Mesothelial cell of epicardium (in vitro differentiated cells): ENCODE data around the gene FABP1. TPM values are rescaled to one million over a fixed set of nuclear protein-coding genes. Genes with fewer than 3 reads are reported as not detected.

Experiments used
- DNase-seq, 2 experiments: peaks; one replicate each; pipeline ENCODE4 v3.0.0; 2021; ENCODE audit warnings: low spot score in 2 of 2; ENCODE audit not compliant: unreplicated experiment in 2 of 2
- H3K27ac Mint-ChIP-seq: 2 replicates; pipeline ENCODE4 v1.8.0; 2021; ENCODE audit warnings: mixed read lengths
- H3K27me3 Mint-ChIP-seq: 2 replicates; pipeline ENCODE4 v1.8.0; 2021; ENCODE audit warnings: low read depth, mixed read lengths
- H3K36me3 Mint-ChIP-seq: 2 replicates; pipeline ENCODE4 v1.8.0; 2021; ENCODE audit warnings: mixed read lengths
- H3K4me1 Mint-ChIP-seq: 2 replicates; pipeline ENCODE4 v1.8.0; 2021; ENCODE audit warnings: mixed read lengths
- H3K4me3 Mint-ChIP-seq: 2 replicates; pipeline ENCODE4 v1.8.0; 2021; ENCODE audit warnings: mild to moderate bottlenecking, moderate library complexity, mixed read lengths
- H3K9me3 Mint-ChIP-seq: 2 replicates; pipeline ENCODE4 v1.8.0; 2021; ENCODE audit warnings: mixed read lengths
- CTCF ChIP-seq: fragments of 200-600 bp; sonication (generic); IDR thresholded peaks from one replicate; pipeline ENCODE4 v1.5.0; 2021; ENCODE audit warnings: antibody characterized with exemption; ENCODE audit not compliant: unreplicated experiment
- total RNA-seq: library from RNA; stranded (reverse); gene quantifications from 3 replicates; pipeline ENCODE4 v1.2.1, GENCODE V29; 2021

Gene FABP1
- total RNA-seq, 1 donor from 2014 or later = 1.0 TPM

- no peak overlapping the region for H3K4me3 Mint-ChIP-seq
- H3K27me3 Mint-ChIP-seq = peaks cover 13% of the 10 kb centered on the region
- no peaks in the 10 kb centered on the region for H3K9me3 Mint-ChIP-seq
- DNase-seq = no peak
- H3K27ac Mint-ChIP-seq = no peak overlapping the region
- no peak for TF ChIP-seq CTCF
- no peaks in the 10 kb centered on the region for H3K4me1 Mint-ChIP-seq
- H3K36me3 Mint-ChIP-seq = no peaks in the 10 kb centered on the region
Observed at GRCh38 chr2:88097192-88097591, 30.7 kb downstream of the FABP1 start.

GRCh38 chr2:88096708-88097107 lies 31.2 kb downstream of the FABP1 start:
- Mint-ChIP-seq H3K9me3 (no peaks in the 10 kb centered on the region), H3K4me1 (no peaks in the 10 kb centered on the region), H3K27ac (no peak overlapping the region), H3K4me3 (no peak overlapping the region), H3K27me3 (peaks cover 13% of the 10 kb centered on the region), H3K36me3 (no peaks in the 10 kb centered on the region)
- DNase-seq = no peak
- TF ChIP-seq CTCF = no peak

GRCh38 chr2:88095022-88095421 lies 32.8 kb downstream of the FABP1 start:
- Mint-ChIP-seq H3K4me1 (no peaks in the 10 kb centered on the region), H3K27me3 (peaks cover 11% of the 10 kb centered on the region), H3K36me3 (no peaks in the 10 kb centered on the region), H3K4me3 (no peak overlapping the region), H3K9me3 (no peaks in the 10 kb centered on the region), H3K27ac (no peak overlapping the region)
- TF ChIP-seq CTCF = no peak
- no peak for DNase-seq

- no peaks in the 10 kb centered on the region for H3K4me1 Mint-ChIP-seq
- no peak overlapping the region for H3K4me3 Mint-ChIP-seq
- H3K27me3 Mint-ChIP-seq = peaks cover 11% of the 10 kb centered on the region
- no peak overlapping the region for H3K27ac Mint-ChIP-seq
- TF ChIP-seq CTCF = no peak
- no peaks in the 10 kb centered on the region for H3K9me3 Mint-ChIP-seq
- DNase-seq = no peak
- no peaks in the 10 kb centered on the region for H3K36me3 Mint-ChIP-seq
Observed at GRCh38 chr2:88092773-88093172, 35.1 kb downstream of the FABP1 start.

- H3K36me3 Mint-ChIP-seq = no peaks in the 10 kb centered on the region
- H3K9me3 Mint-ChIP-seq = no peaks in the 10 kb centered on the region
- no peak overlapping the region for H3K27ac Mint-ChIP-seq
- H3K4me1 Mint-ChIP-seq = no peaks in the 10 kb centered on the region
- DNase-seq = no peak
- no peak for TF ChIP-seq CTCF
- peaks cover 8% of the 10 kb centered on the region for H3K27me3 Mint-ChIP-seq
- H3K4me3 Mint-ChIP-seq = no peak overlapping the region
Observed at GRCh38 chr2:88091943-88092342, 35.9 kb downstream of the FABP1 start.
